HG03460 (cell line): ENCODE data around the gene LCE1A.

Experiments used
- ATAC-seq: cut with Tn5 transposase; IDR thresholded peaks from one replicate; pipeline ENCODE4 v1.9.1; 2021; ENCODE audit not compliant: unreplicated experiment

Gene LCE1A

DNA sequence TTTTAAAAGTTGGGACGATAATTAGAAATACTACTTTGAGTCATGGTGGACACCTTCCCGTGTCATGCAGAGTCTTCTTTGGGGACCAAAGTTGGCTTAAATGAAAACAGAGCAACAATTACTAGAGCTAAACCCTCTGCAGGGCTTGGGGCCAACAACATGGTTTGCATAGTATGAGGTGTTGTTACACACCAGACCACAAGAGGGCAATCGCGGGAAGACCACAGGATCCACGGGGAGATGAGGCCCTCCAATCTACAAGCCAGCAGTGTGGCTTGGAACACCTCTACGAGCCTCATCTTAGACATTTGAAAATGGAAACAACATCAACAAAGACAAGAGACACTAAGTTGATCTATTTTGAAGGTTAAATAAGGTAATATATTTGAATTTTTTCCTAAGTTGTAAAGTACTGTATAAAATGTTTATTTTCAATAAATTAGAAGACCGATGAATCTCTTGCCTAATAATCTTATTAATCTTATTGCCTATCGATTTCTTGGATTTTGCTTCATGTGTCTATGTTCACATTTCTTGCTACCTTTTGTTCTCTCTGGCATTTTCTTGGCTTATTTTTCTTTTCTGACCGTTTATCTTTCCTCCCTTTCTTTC is 42.6 kb downstream of the LCE1A start:
- ATAC-seq, result no peak

DNA sequence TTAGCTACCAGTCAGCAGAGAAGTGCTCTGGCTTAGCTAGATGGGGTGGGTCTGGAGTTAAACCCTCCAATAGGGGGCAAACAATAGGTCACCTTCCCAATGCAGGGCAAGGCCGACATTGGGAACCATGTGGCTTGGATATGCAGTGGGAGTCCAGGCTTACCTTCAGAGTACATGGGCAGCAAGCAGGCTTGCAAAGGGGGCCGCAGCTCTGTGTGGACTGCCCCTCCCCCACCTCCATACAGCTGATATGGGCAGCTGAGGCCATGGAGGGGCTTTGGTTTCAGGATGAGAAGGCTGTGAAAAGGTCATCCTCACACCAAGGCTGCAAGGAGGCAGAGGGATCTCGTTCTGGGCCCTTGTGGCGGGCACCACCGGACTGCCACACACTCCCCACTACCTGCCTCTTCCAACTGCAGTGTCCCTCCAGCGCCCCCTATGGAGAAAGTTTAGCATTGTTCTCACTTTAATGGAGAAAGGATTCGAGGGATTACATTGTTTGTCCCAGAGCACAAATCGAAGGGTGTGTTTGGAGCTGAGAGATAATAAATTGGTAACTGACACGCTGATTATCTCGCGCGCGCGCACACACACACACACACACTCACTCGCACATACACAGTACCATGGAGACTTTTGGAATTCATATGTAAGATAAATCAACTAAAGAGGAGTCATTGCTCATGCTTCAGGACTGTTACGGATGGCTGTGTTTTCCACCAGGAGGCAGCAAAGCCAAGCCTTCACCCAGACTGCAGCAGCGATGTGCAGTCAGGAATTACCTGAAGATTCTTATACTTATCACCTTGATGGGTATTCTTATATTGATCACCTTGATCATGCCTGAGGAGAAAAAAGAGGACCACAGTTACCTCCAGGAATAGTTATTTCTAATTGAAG is 43.8 kb downstream of the LCE1A start:
- no peak for ATAC-seq

GRCh38 chr1:152871731-152872126 is 44.5 kb downstream of the LCE1A start:
- no peak for ATAC-seq

DNA sequence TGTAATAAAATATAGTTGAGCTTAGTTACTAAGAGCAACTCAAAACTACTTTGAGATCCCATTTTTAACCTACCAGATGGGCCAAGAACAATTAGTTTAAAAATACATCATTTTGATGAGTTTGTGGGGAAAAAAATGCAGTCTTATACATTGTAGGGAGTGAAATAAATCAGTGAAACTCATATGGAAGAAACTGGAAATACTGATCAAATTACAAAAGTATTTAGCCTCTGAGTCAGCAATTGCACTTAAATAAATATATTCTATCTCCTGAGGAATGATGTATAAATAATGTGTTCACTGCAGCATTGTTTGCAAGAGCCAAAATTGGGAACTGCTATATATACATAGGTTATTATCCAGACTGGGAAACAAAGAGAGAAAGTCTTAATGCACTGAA is 46.2 kb downstream of the LCE1A start:
- no peak for ATAC-seq

DNA sequence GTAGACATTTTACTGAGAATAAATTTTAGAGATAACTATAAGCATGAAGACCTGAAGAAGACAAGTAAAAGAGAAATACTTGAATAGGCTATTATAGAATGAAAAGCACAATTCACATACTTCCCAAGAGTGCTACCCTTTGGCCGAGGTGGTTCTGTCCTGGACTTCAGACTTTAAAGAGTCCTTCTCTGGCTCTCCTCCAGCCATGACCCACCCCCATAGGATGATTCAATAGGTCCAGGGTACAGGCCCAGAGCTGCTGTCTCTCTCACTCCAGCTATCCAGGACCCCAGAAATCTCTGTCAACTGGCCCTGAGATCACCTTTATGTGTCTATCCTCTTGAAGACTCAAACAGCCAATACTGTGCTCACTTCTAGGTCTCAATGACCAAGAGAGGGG is 49.6 kb downstream of the LCE1A start:
- no peak for ATAC-seq
